GM10248 (cell line): ENCODE data around the gene CETN3.

ENCODE experiments used
- CTCF ChIA-PET: fragments of 300-600 bp; sonication (Branson Sonifier 250); formaldehyde crosslinking; extraction: SDS; loops from one replicate; lab custom pipeline; 2021; ENCODE audit warnings: antibody characterized with exemption; lab: Yijun Ruan, JAX
- POLR2A ChIA-PET: fragments of 350-650 bp; sonication (Branson Sonifier 250); formaldehyde crosslinking; extraction: SDS; loops from one replicate; lab custom pipeline; 2020; ENCODE audit warnings: antibody characterized with exemption; lab: Yijun Ruan, JAX
- DNase-seq: peaks from one replicate; pipeline ENCODE4 v3.0.0; 2012; ENCODE audit errors: extremely low spot score
- CTCF ChIP-seq: IDR thresholded peaks from 2 replicates; pipeline ENCODE4 v1.5.1; 2012; ENCODE audit warnings: mild to moderate bottlenecking, low read depth; ENCODE audit errors: extremely low read depth, missing control alignments, control extremely low read depth

Gene CETN3

DNA sequence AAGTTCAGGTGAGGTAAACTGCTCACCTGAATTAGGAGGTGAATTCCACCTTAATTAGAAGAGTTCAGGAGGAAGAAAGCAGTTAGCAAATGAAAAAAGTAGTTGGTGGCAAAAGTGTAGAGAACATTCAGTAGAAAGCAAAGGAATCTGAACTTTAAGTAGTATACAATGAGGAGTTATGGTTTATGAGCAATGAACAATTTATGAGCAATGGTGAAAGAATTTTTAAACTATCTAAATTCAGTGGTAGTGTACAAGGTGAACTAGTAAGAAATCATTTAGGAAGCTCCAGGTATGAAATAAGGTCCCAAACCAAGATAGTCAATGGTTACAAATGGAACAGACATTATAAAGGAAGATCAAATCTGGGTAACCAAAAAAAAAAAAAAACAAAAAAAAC lies 3.1 kb downstream of the CETN3 start:
- no peak for DNase-seq
- ChIA-PET POLR2A (no interaction called here), CTCF (no interaction called here)
- no peak for TF ChIP-seq CTCF

- ChIA-PET CTCF (interaction anchor here (0.6 to 1.0 kb wide), 3 partner anchors 33 to 904 kb away, joined by 3 read pairs; no protein-coding TSS in a partner anchor), POLR2A (no interaction called here)
- no peak for DNase-seq
- no peak for TF ChIP-seq CTCF
Observed at GRCh38 chr5:90402521-90403255, 6.9 kb downstream of the CETN3 start.

- ChIA-PET CTCF (interaction anchor here (1.1 to 2.7 kb wide), 5 partner anchors 9 to 121 kb away, joined by 3 to 10 read pairs (median 5); partner anchors contain the start of gene CETN3), POLR2A (no interaction called here)
- TF ChIP-seq CTCF, result no peak
- DNase-seq, result no peak
Observed at GRCh38 chr5:90399251-90399650, 10.3 kb downstream of the CETN3 start.

GRCh38 chr5:90398726-90399125 lies 10.8 kb downstream of the CETN3 start:
- CTCF ChIA-PET, result interaction anchor here (1.6 kb wide), 1 partner anchor 8 kb away, joined by 5 read pairs; no protein-coding TSS in a partner anchor
- POLR2A ChIA-PET, result no interaction called here
- no peak for DNase-seq
- no peak for TF ChIP-seq CTCF

DNA sequence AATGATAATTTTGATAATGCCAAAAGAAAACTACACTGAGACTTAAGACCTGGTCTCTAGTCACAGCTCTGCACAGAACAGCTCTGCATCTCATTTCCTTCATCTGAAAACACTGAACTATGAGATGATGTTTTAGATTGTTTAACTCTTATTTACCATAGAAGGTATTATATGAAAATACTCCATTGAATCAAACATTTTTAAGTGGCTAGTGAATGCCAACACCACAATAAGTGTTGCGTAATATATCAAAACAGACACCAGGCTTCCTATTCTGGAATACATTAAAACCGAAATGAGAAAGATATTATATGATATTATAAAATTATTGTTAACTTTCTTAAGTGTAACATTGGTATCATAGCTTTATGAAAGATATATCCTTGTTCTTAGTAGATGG lies 14.6 kb downstream of the CETN3 start:
- no peak for TF ChIP-seq CTCF
- DNase-seq, result no peak
- ChIA-PET CTCF (no interaction called here), POLR2A (no interaction called here)

GRCh38 chr5:90390928-90391327 lies 18.6 kb downstream of the CETN3 start:
- ChIA-PET CTCF (interaction anchor here (1.2 to 2.0 kb wide), 4 partner anchors 9 to 19 kb away, joined by 3 to 5 read pairs (median 4); partner anchors contain the start of gene CETN3), POLR2A (interaction anchor here (0.7 kb wide), 1 partner anchor 19 kb away, joined by 4 read pairs; the partner anchor contains the start of gene CETN3)
- DNase-seq, result no peak
- TF ChIP-seq CTCF, result no peak
